Measurements from ENCODE around the gene MNAT1.
"Not testable (repeated sequence)": the region's sequence is repeated elsewhere in the genome, so short reads cannot be mapped to it uniquely, and the experiment has no call there.

Gene MNAT1

DNA sequence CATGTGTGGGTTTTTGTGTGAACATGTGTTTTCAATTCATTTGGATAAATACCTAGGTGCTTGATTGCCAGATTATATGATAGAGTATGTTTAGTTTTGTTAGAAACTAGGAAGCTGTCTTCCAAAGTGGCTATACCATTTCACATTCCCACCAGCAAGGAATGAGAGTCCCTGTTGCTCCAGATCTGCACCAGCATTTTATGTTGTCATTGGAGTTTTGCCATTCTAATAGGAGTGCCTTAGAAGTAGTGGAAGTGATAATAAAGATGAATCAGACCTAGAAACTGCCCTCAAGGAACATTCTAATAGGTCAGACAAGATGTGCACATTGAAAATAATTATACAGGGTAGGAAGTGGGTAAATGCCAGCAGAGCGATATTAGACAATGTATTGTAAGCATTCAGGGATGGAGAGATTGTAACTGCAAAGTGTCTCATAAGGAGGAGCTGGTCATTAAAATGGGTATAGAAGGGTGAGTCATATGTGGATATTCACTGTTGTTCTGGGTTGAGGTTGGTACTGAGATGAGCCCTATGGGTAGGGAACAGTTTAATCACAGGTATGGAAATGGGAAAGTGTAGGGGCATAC is 71.4 kb downstream of the MNAT1 start:
- DNase-seq (ENCODE audit: low read depth in 2 of 2) = no peak

GRCh38 chr14:60807247-60807646 is 72.7 kb downstream of the MNAT1 start:
- DNase-seq (ENCODE audit: low read depth in 2 of 2) = no peak

DNA sequence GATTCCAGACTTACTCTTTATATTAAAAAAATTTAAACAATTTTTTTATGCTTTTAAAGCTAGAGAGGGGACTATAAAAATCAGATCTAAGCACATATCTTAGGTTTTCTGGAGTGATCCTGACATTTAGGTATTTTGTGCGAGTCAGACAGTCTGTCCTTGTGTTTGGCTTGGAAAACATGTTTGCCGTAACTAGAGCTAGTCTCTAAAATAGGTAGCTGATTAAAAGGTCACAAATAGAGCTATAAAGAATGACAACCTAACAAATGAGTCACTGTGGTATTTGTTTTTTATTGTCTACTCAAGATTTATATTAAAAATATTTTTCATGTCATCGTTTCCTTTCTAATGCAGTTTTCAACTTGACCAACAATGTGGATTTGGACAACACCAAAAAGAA is 73.4 kb downstream of the MNAT1 start:
- DNase-seq (ENCODE audit: low read depth in 2 of 2) = no peak

GRCh38 chr14:60812987-60813386 is 78.4 kb downstream of the MNAT1 start:
- no peak for DNase-seq (ENCODE audit: low read depth in 2 of 2)

- DNase-seq (ENCODE audit: low read depth in 2 of 2) = no peak
Measured at GRCh38 chr14:60815371-60815770, 80.8 kb downstream of the MNAT1 start.

- no peak for DNase-seq (ENCODE audit: low read depth in 2 of 2)
Measured at GRCh38 chr14:60817113-60817512, 82.6 kb downstream of the MNAT1 start.

- no peak for DNase-seq (ENCODE audit: low read depth in 2 of 2)
Measured at GRCh38 chr14:60819575-60819974, 85.0 kb downstream of the MNAT1 start.

- no peak for DNase-seq (ENCODE audit: low read depth in 2 of 2)
Measured at GRCh38 chr14:60838601-60839000, 104.0 kb downstream of the MNAT1 start.

GRCh38 chr14:60839057-60839456 is 104.5 kb downstream of the MNAT1 start:
- no peak for DNase-seq (ENCODE audit: low read depth in 2 of 2)

GRCh38 chr14:60839657-60840056 is 105.1 kb downstream of the MNAT1 start:
- no peak for DNase-seq (ENCODE audit: low read depth in 2 of 2)

DNA sequence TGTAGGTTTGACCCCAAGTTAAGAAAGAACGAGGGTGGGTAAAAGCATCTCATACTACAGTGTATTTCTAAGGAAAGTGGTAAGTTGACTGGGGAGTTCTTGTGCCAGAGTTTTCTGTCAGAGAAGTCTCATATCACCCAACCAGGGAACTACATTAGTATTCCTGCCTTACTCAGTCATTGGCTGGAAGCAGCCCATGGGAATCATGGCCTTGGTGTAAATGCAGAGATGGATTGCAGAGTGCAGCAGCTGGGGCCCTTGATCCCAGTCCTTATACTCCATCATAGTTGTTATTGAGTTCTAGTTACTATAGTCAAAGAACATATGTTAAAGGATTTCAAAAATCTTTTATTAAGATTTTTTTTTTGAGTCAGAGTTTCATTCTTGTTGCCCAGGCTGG is 105.8 kb downstream of the MNAT1 start:
- DNase-seq (ENCODE audit: low read depth in 2 of 2) = no peak

DNA sequence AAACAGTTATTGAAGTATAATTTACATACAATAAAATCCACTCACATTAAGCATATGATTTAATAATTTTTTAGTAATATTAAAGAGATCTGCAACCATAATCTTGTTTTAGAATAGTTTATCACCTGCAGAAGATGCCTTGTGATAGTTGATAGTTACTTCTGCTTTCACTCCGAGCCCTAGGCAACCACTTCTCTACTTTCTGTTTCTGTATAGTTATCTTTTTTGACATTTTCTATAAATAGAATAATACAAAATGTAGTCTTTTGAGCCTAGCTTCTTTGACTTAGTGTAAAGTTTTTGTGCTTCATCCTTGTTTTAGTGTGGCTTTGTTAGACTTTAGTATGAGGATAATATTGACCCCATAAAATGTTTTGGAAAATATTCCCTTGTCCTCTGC is 111.0 kb downstream of the MNAT1 start:
- no peak for DNase-seq (ENCODE audit: low read depth in 2 of 2)

DNA sequence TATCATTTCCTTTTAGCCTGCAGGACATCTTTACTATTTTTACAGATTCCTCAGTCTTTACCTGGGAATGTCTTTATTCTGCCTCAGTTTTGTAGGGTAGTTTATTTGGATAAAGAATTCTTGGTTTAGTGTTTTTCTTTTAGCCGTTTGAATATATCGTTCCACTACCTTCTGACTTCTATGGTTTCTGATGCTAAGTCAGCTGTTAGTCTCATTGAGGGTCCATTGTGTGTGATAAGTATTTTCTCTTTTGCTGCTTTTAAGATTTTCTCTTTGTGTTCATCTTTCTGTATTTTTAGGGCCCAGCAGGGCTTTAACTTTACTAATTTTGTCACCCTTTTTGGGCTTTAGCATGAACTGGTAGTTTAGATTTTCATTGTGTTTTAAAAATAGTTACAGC is 113.5 kb downstream of the MNAT1 start:
- no peak for DNase-seq (ENCODE audit: low read depth in 2 of 2)

GRCh38 chr14:60851692-60852091 is 117.1 kb downstream of the MNAT1 start:
- not testable (repeated sequence) for DNase-seq (ENCODE audit: low read depth in 2 of 2)

- no peak for DNase-seq (ENCODE audit: low read depth in 2 of 2)
Measured at GRCh38 chr14:60856111-60856510, 121.5 kb downstream of the MNAT1 start.

DNA sequence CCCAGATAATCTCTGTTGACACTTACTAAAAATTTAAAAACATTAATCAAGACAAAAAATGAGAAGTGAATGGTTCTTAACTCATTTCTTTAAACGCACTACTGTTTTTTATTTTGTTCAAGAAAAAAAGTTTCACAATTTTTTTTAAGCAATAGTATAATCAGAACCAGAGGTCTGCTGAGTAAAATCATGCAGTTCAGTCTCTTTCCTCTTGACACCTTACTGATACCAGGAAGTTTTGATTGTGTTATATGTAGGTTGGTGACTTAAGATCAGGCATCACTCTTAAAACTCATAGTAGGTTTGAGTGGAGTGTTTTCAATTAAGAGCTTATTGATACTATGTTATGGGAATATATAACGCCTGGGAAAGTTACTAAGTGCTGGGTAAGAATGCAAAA is 125.0 kb downstream of the MNAT1 start:
- DNase-seq (ENCODE audit: low read depth in 2 of 2) = no peak

- no peak for DNase-seq (ENCODE audit: low read depth in 2 of 2)
Measured at GRCh38 chr14:60861545-60862140, 127.1 kb downstream of the MNAT1 start.

DNA sequence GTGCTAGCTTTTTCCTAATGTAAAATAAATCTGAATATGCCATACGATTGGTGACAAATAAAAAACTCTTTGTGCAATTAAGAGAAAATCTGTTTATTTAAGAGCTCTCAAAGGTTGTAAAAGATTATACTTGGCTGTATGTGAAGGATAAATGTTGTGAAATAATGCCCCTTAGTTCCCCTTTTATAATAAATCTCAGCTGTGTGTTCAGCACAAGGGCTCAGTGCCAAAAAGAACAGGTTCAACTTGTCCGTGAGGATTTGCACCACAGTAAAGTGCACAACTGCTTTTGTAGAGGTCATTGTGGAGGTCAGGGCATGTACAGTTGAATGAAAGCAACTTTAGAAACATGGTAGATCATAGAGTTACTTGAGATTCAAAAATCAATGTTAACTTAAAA is 127.7 kb downstream of the MNAT1 start:
- no peak for DNase-seq (ENCODE audit: low read depth in 2 of 2)

- no peak for DNase-seq (ENCODE audit: low read depth in 2 of 2)
Measured at GRCh38 chr14:60863249-60863648, 128.7 kb downstream of the MNAT1 start.

GRCh38 chr14:60865378-60866127 is 131.0 kb downstream of the MNAT1 start:
- no peak for DNase-seq (ENCODE audit: low read depth in 2 of 2)

DNA sequence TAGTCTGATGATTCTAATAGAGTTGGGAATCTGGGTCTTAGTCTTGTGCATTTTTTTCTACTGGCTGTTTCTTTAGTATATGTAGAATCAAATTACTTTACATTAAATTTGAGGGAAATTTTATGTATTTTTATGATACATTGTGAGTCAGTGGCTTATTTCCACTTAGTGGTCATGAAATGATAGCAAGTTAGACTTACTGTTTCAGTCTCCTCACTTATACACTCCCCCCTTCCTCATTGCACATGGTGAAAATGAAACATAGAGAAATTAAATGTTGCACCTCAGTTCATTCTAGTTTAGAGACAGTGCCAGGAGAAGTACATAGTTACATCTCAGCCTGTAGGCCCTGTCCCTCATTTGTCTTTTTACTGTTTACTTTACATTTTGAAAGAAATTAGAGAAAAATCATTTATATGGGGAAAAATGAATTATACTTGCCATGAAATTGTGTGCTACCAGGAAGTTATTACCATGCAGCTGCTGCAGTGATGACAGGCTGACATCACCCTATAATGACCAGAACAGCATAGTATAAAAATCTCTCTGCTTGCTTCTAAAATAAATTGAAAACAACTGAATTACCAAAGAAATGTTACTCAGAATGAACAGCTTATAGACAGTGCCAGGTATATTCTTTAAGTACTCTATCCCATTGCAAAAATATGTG is 133.1 kb downstream of the MNAT1 start:
- no peak for DNase-seq (ENCODE audit: low read depth in 2 of 2)

DNA sequence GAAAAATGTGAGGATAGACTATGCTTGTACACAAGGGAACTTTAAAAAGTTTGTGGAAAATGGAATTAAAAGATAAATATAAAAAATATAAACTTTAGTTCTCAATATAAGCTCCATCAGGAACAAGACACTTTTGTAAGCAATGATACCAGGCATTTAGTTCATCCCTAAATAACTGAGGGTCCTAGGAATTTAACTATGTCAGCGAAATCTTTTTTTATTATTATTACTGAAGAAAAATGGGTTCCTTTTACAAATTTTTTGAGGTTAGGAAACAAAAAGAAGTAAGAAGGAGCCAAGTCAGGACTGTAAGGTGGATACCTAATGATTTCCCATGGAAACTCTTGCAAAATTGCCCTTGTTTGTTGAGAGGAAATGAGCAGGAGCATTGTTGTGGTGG is 143.6 kb downstream of the MNAT1 start:
- no peak for DNase-seq (ENCODE audit: low read depth in 2 of 2)

GRCh38 chr14:60878536-60878935 is 144.0 kb downstream of the MNAT1 start:
- DNase-seq (ENCODE audit: low read depth in 2 of 2) = no peak
